ENCODE measurements around the gene SKAP2. TPM values are rescaled to one million over a fixed set of nuclear protein-coding genes. Genes with fewer than 3 reads are reported as not detected.

Gene SKAP2
- total RNA-seq, 1 donor from 2014 or later, result 65.2 TPM

DNA sequence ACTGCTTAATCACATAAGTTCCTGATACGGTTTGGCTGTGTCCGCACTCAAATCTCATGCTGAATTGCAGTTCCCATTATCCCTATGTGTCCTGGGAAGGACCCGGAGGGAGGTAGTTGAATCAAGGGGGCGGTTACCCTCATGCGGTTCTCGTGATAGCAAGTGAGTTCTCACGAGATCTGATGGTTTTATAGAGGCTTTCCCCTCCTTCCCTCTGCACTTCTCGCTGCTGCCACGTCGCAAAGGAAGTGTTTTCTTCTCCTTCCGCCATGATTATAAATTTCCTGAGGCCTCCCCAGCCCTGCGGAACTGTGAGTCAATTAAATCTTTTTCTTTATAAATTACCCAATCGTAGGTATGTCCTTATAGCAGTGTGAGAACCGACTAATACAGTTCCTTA, 226.2 kb downstream of the SKAP2 start:
- DNase-seq (ENCODE audit: low read depth), result no peak

- DNase-seq (ENCODE audit: low read depth), result no peak
Observed at GRCh38 chr7:26637610-26638009, 226.8 kb downstream of the SKAP2 start.

- DNase-seq (ENCODE audit: low read depth), result no peak
Observed at GRCh38 chr7:26636808-26637207, 227.6 kb downstream of the SKAP2 start.

- no peak for DNase-seq (ENCODE audit: low read depth)
Observed at GRCh38 chr7:26633557-26633956, 230.8 kb downstream of the SKAP2 start.

GRCh38 chr7:26631601-26632000, 232.8 kb downstream of the SKAP2 start:
- DNase-seq (ENCODE audit: low read depth), result no peak

GRCh38 chr7:26630941-26631580, 233.3 kb downstream of the SKAP2 start:
- DNase-seq (ENCODE audit: low read depth), result no peak

GRCh38 chr7:26630361-26630760, 234.0 kb downstream of the SKAP2 start:
- no peak for DNase-seq (ENCODE audit: low read depth)

- DNase-seq (ENCODE audit: low read depth), result no peak
Observed at GRCh38 chr7:26629696-26630095, 234.7 kb downstream of the SKAP2 start.

DNA sequence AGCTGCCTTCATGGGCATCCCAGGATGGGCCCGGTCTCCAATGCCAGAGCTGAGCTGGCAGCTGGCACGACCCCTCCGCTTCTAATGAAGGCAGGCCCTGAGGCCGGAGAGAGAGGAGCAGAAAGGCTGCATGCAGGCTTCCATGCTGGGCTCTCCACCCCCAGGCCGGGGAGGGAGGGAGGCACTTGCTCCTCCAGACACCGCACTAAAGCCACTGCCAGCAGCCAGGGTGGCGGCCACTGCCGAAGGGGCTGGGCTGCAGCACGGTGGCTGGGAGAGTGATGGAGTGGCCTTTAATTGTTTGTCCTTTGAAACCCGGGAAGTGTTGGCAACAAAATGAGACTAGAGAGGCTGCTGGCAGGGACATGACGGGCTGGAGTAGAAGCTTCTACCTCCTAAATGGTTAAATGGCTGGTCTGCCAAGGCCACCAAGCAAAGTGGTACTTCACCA, 236.5 kb downstream of the SKAP2 start:
- no peak for DNase-seq (ENCODE audit: low read depth)

DNA sequence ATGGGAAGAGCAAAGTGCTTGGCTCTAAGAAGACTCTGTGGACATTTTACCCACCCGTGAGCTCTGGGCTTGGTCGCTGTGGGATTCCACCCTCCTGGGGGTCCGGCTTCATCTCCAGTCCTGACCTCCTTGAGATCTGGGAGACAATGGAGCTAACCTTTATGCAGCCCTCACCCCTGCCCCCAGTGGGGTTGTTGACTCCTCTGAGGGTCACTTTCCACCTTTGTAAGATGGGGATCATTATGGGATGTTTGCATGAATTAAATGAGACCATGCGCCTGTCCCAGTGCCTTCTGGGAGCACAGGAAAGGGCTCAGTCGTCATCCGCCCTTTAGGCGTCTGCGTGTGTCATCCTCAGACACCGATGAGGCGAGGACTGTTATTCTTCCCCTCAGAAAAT, 237.2 kb downstream of the SKAP2 start:
- DNase-seq (ENCODE audit: low read depth), result no peak

- no peak for DNase-seq (ENCODE audit: low read depth)
Observed at GRCh38 chr7:26626687-26627086, 237.7 kb downstream of the SKAP2 start.

DNA sequence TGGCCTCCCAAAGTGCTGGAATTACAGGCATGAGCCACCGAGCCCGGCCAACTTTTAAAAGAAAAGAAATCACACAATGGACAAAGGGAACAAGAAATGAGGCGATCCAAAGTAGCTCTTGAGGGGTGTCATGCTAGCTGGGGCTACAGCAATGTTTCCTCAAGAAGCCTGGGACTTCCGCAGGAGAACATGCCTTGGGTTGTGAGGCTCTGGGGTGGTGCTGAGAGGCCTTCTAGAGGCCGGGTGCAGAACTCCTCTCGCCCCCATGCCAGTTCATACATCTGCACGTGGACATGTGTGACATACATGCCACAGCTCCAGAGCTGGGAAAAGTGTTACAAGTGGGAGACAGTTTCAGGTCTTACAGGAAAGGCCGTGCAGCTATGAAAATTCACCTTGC, 238.2 kb downstream of the SKAP2 start:
- no peak for DNase-seq (ENCODE audit: low read depth)

DNA sequence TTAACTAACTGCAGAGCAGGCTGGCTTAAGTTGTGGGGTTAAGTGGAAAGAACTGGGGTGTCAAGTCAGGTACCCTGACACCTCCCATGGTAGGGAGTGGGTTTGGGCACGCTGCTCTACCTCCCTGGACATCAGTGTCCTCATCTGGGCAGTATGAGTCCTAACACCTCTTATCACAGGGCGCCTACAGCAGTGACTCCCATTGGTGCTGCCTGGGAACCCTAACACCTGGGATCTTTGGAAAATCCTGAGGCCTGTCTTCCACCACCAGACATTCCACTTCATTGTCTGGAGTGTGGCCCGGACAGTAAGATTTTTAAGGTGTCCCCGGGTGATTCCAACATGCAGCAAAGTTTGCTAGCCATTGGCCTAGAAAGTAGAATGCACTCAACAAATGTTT, 239.1 kb downstream of the SKAP2 start:
- no peak for DNase-seq (ENCODE audit: low read depth)

DNA sequence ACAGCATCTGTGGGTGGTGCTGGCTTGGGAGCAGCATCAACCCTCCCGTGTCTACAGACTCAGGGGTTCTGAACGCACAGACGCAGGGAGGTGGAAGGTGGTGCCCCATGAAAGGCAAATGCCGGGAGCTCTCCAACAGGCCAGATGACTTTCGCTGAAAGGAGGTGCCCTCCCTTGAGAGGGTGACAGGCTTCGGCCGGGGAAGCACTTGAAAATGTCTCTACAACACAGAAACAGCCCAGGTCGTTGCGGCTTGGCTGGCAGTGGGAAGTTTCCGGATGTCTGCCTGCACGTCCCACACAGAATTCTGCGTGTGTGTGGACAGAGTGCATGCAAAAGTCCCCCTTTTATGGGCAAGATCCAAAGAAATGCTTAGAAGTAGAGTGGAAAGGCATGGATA, 239.6 kb downstream of the SKAP2 start:
- DNase-seq (ENCODE audit: low read depth), result no peak

DNA sequence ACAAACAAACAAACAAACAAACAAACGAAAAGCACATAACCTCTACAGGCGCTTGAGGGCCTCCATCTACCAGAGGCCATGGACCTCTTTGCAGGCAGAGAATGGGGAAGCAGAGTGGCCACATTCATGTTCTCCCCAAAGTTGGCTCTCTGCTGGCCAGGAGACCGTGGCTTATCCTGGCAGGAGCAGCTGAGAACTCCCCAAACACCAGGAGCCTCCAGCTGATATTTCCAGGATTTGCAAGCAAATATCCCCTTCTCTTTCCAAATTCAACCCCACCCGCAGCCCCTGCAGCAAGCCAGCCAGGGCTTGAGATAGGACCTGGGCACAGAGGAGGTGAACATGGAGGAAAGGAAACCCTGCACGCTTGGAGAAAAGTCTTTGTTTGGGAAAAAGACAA, 240.0 kb downstream of the SKAP2 start:
- no peak for DNase-seq (ENCODE audit: low read depth)

GRCh38 chr7:26620352-26620751, 244.0 kb downstream of the SKAP2 start:
- DNase-seq (ENCODE audit: low read depth), result peak; percentile 23

DNA sequence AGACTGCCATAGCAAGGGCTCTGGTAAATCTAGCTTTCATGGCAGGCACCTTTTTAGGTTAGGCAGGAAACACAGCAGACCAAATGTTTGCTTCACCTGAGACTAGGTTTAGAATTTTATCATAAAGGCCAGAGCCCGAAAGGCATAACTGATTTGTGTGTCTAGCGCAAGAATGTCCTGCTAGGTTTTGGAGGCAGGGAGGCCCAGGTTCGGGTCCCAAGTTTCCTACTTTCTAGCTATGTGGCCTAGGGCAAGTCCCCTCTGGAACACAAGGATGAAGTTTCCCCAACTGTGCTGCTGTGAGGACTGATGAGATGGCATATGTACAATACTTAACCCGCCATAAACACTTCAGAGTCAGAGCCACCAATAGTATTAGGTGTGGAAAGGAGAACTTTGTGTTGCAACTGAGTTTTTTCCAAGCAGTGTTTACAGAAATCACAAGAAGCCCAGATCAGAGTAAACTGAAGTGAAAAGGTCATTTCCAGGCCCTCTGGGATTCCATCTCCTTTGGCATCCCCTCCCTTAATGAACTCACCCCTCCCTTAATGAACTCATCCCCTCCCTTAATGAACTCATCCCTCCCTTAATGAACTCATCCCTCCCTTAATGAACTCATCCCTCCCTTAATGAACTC, 244.9 kb downstream of the SKAP2 start:
- no peak for DNase-seq (ENCODE audit: low read depth)

- DNase-seq (ENCODE audit: low read depth), result no peak
Observed at GRCh38 chr7:26618898-26619297, 245.5 kb downstream of the SKAP2 start.

DNA sequence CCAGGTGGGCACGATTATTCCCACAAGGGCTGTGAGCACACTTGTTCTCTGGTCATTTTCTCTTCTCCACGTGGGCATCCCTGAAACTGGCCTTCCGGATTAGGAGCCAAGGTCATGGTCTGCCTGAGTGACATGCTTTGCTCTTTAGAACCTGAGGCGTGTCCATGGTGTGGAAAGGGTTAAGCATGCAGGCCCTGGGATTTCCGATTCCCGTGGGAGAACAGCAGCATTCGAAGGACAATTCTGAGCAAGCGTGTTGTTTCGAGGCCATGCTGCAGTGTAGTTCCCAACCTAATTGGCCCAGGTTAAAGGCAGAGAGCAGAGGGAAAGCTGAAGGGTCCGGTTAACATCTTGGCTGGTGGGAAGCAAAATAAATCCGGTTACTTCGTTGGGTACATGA, 245.9 kb downstream of the SKAP2 start:
- DNase-seq (ENCODE audit: low read depth), result no peak

Other genes with a start within 250 kb of the SKAP2 start
- 1.0 and 1.8 TPM in 2 replicates for gene HOXA1, start 231.4 kb upstream of the SKAP2 start, total RNA-seq
- gene HOXA2, start 238.1 kb upstream of the SKAP2 start, total RNA-seq, result 0.35 and 1.9 TPM in 2 replicates

Data from renal cortical epithelial cell (primary cell).